Testis (tissue), 2 donors: Measurements from ENCODE around the gene PMVK.

Experiments
- POLR2A ChIP-seq: fragments of 450-650 bp; IDR thresholded peaks from one replicate; pipeline ENCODE4 v1.6.1; 2017; ENCODE audit warnings: antibody characterized with exemption, mild to moderate bottlenecking, moderate library complexity
- TF ChIP-seq, protein P1 (sequence below), 3 experiments: fragments of 450-650 bp in 2 of 3; fragments of 200-600 bp in 1 of 3; sonication (generic) in 1 of 3; IDR thresholded peaks; one replicate each; pipeline ENCODE4 v1.5.1; 2016 to 2019; ENCODE audit warnings: antibody characterized with exemption in 3 of 3, mild to moderate bottlenecking in 2 of 3, moderate library complexity in 1 of 3

DNA sequence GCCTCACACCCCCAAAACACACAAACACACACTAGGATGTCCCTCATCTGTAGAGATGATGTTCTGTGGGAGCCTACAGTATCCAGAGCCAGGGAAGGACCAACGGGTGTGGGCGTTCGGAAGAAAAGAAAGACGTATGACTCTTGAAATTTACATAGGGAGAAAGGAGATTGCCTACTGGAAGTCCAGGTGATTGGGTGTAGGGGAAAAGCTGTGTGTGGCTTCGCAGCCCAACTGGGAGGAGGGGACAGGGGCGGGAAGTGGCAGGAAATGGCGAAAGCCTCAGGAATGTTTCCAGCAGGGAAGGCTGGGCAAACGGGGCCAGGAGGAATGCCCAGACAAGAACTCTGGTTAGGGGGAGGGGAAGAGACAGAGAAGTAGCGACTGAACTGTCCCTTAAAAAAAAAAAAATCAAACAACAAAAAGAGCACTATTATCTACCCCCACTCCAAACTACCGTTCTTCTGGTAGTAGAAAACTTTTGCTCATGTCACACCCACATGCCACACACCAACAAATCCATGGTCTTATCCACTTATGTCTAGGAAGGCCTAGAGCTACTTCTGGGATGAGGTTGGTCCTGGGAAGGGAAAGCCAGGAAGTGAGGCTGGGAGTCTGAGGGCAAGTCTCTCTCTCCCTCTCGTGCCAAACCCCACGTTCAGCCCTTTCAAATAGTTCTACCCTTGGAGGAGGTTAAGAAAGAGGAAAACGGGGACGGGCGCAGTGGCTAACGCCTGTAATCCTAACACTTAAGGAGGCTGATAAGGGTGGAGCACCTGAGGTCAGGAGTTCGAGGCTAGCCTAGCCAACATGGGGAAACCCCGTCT is 36.2 kb upstream of the PMVK start:
- TF ChIP-seq, protein P1, sequence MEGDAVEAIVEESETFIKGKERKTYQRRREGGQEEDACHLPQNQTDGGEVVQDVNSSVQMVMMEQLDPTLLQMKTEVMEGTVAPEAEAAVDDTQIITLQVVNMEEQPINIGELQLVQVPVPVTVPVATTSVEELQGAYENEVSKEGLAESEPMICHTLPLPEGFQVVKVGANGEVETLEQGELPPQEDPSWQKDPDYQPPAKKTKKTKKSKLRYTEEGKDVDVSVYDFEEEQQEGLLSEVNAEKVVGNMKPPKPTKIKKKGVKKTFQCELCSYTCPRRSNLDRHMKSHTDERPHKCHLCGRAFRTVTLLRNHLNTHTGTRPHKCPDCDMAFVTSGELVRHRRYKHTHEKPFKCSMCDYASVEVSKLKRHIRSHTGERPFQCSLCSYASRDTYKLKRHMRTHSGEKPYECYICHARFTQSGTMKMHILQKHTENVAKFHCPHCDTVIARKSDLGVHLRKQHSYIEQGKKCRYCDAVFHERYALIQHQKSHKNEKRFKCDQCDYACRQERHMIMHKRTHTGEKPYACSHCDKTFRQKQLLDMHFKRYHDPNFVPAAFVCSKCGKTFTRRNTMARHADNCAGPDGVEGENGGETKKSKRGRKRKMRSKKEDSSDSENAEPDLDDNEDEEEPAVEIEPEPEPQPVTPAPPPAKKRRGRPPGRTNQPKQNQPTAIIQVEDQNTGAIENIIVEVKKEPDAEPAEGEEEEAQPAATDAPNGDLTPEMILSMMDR (IDR thresholded peaks at IDR 0.05): no peak
- no peak for TF ChIP-seq POLR2A
